Measurements from ENCODE around the gene GPATCH8.

The GPATCH8 gene

GRCh38 chr17:44451016-44451627, 52.1 kb downstream of the GPATCH8 start:
- DNase-seq (ENCODE audit: low read depth in 2 of 2): no peak

- DNase-seq (ENCODE audit: low read depth in 2 of 2): no peak
These were observed 54.8 kb downstream of the GPATCH8 start for GRCh38 chr17:44448412-44448811.

GRCh38 chr17:44444735-44445105, 58.5 kb downstream of the GPATCH8 start:
- no peak for DNase-seq (ENCODE audit: low read depth in 2 of 2)

- no peak for DNase-seq (ENCODE audit: low read depth in 2 of 2)
These were observed 60.4 kb downstream of the GPATCH8 start for GRCh38 chr17:44442806-44443205.

- no peak for DNase-seq (ENCODE audit: low read depth in 2 of 2)
These were observed 64.0 kb downstream of the GPATCH8 start for GRCh38 chr17:44439168-44439567.

GRCh38 chr17:44438636-44439035, 64.6 kb downstream of the GPATCH8 start:
- no peak for DNase-seq (ENCODE audit: low read depth in 2 of 2)

GRCh38 chr17:44436336-44436735, 66.9 kb downstream of the GPATCH8 start:
- no peak for DNase-seq (ENCODE audit: low read depth in 2 of 2)

GRCh38 chr17:44432254-44433157, 70.7 kb downstream of the GPATCH8 start:
- no peak for DNase-seq (ENCODE audit: low read depth in 2 of 2)

GRCh38 chr17:44424828-44425461, 78.3 kb downstream of the GPATCH8 start:
- no peak for DNase-seq (ENCODE audit: low read depth in 2 of 2)

GRCh38 chr17:44417553-44417952, 85.7 kb downstream of the GPATCH8 start:
- DNase-seq (ENCODE audit: low read depth in 2 of 2): no peak

GRCh38 chr17:44416558-44417289, 86.5 kb downstream of the GPATCH8 start:
- DNase-seq (ENCODE audit: low read depth in 2 of 2): no peak

- DNase-seq (ENCODE audit: low read depth in 2 of 2): no peak
These were observed 88.6 kb downstream of the GPATCH8 start for GRCh38 chr17:44414394-44415155.

- no peak for DNase-seq (ENCODE audit: low read depth in 2 of 2)
These were observed 93.7 kb downstream of the GPATCH8 start for GRCh38 chr17:44409309-44410028.

- no peak for DNase-seq (ENCODE audit: low read depth in 2 of 2)
These were observed 94.4 kb downstream of the GPATCH8 start for GRCh38 chr17:44408786-44409185.

GRCh38 chr17:44402564-44403172, 100.5 kb downstream of the GPATCH8 start:
- no peak for DNase-seq (ENCODE audit: low read depth in 2 of 2)

GRCh38 chr17:44400226-44400847, 102.9 kb downstream of the GPATCH8 start:
- no peak for DNase-seq (ENCODE audit: low read depth in 2 of 2)

- DNase-seq (ENCODE audit: low read depth in 2 of 2): no peak
These were observed 104.2 kb downstream of the GPATCH8 start for GRCh38 chr17:44398692-44399691.
